Activated gamma-delta T cell treated with anti-CD3 and anti-CD28 coated beads, Interleukin-2, amount 50 U/mL, for 16 hours (primary cell): ENCODE measurements around the gene PIP5K1C.

Experiments used
- DNase-seq: peaks from one replicate; pipeline ENCODE4 v3.0.0-alpha.2; 2020; ENCODE audit warnings: low read depth

The PIP5K1C gene

DNA sequence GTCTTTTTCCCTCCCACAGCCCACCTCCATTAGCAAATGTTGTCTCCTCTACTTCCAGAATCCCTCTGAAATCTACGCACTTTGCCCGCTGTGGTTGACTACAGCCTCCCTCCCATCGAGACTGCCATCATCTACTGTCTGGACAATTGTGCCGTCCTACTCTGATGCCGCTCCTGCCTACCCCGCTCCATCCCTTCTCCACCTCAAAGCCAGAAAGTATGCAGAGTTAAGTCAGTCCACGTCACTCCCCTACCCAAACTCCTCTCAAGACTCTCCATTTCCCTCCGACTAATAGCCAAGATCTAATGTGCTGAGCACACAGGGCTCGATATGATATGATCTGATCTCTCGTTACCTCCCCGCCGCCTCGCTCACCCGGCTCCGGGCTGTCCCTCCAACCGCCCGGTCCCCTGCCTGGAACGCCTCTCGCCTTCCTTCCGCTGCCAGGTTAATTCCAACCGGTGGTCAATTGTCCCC, 74.2 kb downstream of the PIP5K1C start:
- no peak for DNase-seq

DNA sequence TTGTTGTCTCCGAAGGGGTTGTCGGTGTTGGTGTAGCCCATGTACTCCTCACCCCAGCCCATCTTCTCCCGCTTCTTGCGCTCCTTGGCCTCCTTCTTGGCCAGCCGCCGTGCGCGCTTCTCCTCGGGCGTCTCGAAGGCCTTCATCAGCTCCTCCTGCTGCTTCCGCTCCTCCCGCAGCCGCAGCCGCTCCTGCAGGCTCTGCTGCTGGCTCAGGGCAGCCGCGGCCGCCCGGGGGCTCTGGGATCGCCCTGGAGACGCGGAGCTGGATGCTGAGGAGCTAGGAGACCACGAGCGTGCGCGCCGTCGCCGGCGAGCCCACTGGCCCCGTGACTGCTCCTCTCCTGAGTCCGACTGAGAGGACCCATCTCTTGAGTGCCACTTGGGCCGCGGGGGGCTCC, 76.6 kb downstream of the PIP5K1C start:
- no peak for DNase-seq

DNA sequence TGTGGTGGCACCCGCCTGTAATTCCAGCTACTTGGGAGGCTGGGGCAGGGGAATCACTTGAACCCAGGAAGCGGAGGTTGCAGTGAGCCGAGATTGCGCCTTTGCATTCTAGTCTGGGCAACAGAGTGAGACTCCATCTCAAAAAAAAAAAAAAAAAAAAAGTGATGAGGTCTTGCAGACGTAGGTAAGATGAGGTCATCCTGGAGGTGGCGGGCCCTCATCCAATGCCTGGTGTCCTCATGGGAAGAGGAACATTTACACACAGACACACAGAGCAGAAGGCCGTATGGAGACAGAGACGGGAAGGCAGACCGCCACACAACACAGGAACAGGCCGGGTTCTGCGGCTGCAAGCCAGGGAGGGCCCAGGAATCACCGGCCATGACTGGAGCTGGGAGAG, 78.0 kb downstream of the PIP5K1C start:
- DNase-seq: no peak

DNA sequence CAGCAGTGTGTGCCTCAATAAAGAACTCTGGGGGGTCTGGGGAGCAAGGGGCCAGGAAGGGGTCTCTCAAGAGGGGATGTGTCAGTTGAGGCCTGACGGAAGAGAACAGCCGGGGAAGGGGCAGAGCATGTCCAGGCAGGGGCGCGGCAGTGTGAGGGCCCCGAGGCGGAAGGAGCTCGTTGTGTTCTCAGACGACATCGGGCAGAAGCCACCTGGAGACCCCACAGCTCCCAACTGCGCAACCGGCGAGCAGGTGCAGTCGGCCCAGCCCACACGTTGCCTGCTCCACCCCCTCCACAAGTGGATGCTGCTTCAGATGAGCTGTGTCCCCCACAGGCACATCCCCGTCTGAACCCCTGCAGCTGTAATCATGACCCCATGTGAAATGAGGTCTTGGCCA, 78.6 kb downstream of the PIP5K1C start:
- DNase-seq: no peak

DNA sequence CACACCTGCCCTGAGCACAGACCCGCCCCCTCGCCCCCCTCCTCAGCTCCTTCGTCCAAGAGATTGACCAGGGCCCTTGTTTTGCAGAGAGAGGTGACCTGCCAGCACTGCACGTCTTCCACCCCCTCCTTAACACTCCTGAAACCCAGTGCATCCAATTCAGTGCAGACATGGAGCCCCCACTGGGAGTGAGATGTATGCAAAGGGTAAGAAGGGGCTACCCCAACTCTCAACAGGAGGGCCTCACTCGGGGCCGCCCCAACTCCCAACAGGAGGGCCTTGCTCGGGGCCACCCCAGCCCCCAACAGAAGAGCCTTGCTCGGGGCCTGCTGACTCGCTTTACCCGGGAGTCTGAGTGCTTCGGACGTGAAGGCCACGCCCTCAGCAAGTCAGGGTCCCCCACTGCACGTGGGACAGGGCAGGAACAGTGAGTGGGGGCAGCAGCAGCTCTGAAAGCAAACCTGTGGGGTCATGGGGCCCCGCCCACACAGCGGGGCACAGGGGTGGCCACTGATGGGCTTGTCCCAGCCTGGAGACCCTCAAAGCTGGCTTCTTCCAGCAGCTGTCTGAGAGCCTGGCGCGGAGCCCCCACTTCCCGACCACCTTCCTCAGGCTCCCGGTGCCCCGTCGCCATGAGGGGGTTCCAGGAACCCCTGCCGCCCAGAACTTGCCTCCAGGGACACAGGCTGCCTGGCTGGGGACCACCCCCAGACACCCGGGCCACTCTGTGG, 79.3 kb downstream of the PIP5K1C start:
- no peak for DNase-seq

DNA sequence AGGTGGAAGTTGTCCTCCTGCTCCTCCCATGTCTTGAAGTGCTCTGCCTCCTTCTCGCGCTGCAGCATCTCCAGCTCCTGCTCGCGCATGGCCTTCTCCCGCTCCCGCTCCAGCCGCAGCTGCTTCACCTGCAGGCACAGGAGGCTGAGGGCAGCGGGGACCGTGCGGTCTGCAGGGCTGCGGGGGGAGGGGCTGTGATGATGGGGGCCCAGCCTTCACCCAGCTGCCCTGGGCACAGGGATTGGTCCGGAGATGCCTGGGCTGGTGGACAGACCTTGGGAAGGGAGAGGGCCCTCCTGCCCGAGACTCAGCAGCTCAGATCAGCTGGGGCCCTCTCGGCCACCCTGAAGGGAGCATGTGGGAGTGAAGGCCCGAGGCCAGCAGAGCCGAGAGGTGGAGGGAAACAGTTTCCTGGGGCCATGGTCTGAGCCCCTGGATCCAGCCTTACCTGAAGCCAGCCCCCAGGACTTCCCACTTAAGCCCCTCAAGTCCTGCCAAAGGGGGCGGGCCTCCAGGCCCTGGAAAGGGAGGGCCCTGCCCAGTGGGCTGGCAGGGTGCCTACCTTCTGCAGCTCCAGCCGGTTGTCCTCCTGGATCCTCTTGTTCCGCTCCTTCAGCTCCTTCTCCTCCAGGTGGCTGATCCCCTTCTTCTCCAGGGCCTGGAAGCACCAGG, 80.0 kb downstream of the PIP5K1C start:
- DNase-seq: no peak

DNA sequence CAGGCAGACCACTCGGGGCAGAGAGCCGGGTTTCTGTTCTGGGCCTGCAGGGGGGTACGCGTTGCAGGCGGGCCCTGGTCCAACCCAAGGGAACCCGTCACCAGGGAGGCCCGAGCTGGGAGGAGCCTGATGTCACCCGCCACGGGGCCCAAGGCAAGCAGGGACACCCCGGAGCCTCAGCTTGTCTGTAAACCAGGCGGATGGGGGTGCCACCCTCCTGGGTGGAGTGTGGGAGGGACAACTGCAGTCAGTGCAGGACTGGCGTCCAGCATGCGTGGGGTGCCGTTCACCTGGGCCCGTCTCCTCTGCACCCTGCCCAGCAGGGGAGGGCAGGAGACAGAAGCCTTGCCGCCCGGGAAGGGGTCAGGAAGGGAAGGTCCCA, 80.6 kb downstream of the PIP5K1C start:
- no peak for DNase-seq

DNA sequence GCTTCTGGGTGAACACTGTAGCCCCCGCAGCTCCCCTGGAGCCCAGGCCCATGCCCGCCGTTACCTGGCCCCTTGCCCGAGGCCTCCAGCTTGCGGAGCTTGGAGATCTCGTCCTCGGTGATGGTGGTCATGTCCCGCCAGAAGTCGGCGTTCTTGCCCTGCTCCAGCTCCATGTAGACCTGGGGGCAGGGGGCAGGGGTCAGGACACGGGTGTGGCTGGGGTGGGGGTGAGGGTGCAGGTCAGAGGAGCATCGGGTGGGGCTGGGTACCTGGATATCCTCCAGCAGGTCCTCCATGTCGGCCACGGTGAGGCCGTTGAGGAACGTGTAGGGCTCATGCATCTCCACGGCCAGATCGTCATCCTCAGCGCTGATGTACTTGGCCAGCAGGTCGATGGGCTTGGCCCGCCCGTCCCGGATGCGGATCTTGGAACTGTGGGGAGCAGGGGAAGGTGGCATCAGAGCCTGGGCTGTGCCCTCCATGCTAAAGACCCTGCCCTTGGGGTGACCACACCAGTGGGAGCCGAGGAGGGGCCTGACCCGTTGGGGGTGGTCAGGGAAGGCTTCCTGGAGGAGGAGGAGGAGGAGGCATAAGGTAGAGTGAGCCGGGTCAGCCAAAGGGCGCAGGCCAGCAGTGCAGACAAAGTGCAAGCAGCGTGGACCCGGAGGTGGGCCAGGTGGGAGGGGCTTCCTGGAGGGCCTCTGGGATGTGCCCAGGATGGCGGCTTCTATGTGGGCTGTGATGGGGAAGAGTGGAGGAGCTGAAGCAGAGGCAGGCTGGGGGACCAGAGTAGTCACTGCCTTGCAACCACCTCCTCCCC, 81.2 kb downstream of the PIP5K1C start:
- no peak for DNase-seq

DNA sequence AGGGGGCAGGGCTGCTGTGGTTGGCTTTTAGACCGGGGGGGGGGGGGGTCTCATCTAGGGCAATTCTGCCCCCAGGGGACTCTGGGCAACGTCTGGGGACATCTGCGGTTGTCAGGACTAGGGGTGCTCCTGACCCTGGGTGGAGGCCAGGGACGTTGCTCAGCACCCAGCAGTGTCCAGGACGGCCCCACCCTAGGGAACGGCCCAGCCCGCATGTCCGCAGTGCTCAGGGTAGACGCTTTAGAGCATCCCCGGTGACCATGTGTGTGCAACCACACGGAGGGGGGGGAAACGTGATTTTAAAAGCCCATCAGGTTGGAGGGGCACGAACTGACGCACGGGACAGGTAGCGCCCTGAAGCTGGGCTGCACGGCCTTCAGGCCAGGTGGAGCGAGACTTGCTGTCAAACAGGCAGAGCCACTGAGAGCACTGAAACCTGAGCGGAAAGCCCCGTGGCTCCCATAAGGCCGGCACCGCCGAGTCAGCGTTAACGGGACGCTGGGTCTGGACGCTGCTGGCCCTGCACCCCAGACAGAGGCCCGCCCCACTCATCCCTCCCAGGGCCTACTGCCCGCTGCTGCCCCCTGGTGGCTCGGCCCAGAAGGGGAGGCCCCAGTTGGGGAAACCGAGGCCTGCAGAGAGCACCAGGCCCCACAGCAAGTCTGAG, 82.0 kb downstream of the PIP5K1C start:
- DNase-seq: peak; percentile 30

DNA sequence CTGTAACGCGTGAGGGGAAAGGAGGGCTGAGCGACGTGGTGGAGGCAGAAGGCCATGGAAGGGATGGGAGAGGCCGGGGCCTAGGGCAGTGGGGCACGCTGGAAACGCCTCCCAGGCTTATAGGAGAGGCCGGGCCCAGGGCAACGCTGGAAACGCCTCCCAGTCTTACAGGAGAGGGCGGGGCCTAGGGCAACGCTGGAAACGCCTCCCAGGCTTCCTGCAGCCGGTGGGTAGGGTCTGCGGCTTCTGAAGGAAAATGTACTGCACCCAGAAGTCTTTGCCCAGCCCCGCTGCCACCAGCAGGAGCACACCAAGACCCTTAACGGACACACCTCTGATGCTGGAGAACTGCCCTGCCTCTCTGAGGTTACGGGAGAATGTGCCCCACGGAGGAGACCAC, 82.8 kb downstream of the PIP5K1C start:
- no peak for DNase-seq

DNA sequence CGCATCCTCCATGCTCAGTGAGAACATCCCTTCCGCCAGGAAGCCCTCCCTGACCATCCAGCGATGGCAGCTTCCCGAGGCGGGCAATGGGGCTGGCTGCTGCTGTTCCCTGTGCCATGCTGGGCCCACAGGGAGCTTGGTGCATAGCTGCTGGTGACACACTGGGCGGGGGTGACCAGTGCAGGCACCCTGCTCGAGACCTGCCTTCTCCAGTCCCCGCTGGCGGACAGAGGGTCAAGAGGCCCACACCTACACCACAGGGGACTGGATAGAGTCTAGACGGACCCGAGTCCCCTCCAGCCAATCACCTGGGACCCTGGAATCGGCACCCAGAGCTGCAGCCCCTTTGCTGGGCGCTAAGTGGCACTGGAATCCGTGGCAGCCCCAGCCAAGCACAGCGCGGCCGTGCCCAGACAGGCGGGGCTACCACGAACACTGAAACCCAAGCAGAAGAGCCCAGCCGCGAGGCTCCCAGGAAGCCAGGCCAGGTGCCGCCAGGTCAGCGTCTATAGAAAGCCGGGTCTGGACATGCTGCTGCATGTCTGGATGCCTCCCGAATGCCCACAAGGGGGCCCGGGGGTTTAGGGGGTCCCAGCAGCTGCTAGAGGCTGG, 84.6 kb downstream of the PIP5K1C start:
- DNase-seq: no peak

DNA sequence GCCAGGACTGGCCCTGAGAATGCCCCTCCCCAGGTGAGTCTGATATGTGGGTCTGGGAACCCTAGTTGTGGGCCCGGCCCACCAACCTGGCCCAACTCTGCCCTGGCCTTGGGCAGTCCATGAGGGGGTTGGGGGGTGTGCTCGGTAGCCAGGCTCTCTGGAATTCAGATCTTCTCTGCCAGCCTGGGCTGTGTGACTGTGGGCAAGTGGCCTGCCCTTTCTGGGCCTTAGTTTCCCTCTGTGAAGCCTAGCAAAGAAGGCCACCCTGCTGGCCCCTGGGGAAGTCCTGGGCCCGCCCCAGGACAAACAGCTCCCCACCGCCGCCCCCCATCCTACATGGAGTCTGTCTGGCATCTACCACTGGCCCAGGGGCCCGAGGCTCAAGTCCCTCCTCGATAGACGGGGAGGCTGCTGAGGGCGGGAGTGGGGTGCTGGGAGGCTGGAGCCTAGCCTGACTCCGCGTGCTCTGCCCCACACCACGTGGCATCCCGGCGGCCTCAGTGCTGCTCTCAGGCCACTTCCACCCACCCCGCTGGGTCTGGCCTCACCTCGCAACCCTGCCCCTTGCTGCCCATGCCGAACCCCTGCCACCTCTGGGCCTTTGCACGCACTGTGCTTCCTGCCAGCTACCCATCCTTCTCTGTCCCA, 85.3 kb downstream of the PIP5K1C start:
- DNase-seq: no peak

DNA sequence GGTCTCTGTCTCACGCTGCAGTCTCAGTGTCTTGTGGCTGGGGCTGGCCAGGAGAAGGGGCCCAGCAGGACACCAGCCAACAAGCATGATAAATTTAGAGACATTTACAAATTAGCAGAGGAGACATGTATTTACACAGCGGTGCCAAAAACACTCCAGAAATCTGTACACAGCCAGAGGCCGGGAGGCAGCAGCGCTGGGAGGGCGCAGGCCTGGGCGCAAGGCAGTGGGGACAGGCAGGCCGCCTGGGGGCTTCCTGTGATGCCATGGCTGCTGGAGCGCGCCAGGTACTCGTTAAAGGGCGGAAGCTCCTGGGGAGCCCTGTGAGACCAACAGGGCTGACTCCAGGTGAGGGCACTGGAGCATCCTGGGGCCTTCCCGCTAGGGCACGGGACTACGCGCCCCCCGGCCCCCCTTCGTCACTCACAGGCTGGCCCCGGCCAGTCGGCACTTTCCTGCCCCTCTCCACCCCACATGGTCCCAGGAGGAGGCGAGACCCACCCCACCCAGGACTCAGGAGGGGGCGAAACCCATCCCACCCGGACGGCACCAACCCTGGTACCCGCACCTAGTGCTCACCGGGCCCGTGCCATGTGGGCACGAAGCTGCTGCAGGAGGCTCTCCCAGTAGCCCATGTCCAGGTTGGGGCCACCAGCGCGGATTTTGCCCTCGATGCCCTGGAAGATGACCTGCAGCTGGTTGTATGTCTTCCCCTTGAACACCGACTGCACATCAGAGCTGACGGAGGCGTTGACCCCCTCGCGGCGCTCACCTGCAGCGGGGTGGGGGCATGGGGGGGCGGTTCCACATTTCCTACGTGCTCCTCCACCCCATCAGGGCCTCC, 86.2 kb downstream of the PIP5K1C start:
- DNase-seq: no peak

DNA sequence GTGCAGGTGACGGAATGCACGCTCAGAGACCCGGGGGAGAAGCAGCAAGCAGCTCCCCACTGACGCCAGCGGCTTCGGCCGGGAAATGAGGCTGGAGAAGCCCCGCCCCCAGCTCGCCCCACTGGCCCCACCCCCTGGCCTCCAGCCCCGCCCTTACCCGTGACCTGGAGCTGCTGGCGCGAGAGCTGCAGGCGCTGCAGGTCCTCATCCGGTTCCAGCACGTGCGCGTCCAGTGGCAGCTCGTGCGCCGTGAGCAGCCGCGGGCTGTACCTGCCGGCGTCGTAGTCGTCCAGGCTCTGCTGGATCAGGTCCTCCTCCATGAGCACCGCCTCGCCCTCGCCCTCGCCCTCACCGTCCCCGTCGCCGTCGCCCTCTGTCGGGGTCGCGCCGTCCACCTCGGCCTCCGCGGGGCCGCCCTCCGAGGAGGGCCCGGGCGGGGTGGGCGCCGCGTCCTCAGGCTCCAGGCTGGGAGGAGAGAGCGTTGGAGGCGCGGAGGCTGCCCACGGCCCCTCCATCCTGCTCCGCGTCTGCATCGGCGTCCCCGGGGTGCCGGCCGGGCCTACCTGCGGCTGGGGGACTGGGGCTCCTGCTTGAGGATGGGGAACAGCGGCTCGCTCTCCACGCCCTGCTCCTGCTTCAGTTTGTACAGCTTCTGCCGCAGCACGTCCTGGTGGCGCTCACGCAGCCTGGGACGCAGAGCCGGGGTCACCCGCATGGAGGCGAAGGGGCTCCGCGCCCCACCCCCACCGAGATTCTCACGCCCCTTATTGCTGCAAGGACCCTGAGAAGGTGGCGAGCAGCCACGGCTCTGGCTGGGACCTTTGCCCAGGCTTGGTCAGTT, 87.1 kb downstream of the PIP5K1C start:
- DNase-seq: no peak

DNA sequence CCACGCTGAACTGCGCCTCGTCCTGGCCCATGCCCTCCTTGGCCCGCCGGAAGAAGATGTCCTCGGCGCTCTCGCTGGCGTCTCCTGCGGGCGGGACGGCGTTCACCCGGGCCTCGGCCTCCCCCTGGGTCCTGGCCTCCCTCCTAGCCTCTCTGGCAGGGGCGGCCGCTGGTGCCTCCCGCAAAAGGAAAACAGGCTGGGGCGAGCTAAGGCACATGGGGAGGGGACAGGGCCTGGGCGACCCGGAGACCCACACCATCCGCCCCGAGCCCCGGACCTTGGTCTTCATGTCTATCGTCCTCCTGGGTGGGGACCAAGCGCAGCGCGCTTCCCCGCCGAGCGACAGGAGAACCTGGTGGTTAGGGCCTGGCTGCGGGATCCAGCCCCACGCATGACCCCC, 87.9 kb downstream of the PIP5K1C start:
- DNase-seq: no peak

DNA sequence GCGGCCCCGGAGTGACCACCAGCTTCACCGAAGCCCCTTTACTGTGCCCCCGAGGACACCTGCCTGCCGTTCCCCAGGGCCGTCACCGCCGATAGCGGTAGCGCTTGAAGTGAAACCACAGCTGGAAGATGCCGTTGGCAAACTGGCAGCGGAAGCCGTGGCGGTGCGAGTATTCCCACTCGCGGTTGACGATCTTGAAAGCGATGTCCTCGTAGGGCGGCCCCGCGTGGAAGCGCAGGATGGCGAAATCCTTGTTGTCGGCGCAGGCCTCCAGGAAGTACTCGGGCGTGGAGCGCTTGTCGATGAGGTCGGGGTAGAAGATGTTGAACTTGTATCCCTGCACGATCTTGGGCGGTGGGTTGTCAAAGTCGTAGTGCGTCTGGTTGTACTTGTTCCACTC, 88.4 kb downstream of the PIP5K1C start:
- no peak for DNase-seq

DNA sequence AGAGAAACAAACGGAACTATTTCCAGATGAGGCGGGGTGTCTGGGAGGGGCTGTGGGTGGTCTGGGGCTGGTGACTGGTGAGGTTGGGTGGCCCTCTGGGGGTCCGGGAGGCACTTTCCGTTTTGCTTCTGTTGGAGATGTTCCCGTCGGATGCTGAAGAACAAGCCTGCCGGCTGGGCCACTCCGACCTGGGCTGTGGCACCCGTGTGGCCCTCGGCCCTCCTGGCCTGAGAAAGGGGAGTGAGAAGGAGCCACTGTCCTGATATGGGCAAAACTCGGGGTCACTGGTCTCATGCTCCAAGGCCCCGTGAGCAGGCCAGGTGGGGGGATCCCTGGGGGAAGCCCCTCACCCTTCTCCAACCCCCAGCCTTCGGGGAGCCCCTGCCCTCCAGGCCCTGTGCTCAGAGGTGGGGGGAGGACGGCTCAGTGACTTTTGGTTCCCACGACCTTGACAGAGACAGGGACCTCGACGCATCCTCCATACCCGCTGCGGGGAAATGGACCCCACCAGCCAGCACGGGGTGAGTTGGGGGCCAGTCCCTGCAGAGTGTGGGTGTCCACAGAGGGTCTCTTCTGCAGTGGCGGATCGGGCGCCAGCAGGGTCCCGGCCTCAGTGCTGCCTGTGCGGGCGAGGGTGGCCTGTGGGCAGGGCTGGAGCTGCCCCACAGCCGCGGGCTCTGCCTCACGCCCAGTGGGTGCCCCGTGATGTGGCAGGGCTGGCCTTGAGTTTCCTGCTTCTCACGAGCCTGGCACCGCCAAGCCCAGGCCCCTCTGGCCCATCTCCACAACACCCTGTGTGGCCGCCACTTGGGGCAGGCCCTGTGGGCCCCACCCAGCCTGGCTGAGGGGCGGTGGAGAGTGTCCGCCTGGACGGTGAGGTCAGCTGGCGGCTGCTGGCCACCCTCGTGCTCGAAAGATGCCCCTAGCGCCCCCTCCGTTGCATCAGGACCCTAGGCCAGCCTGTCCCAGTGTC, 89.2 kb downstream of the PIP5K1C start:
- no peak for DNase-seq
